Activated CD8-positive, alpha-beta memory T cell treated with anti-CD3 and anti-CD28 coated beads, Interleukin-2, amount 50 U/mL, for 24 hours (primary cell): ENCODE data around the gene CDYL.
"Not testable (repeated sequence)": the region's sequence is repeated elsewhere in the genome, so short reads cannot be mapped to it uniquely, and the experiment has no call there.

Source experiments
- DNase-seq: peaks from one replicate; pipeline ENCODE4 v3.0.0-alpha.2; 2020; ENCODE audit errors: extremely low read depth

Gene CDYL

DNA sequence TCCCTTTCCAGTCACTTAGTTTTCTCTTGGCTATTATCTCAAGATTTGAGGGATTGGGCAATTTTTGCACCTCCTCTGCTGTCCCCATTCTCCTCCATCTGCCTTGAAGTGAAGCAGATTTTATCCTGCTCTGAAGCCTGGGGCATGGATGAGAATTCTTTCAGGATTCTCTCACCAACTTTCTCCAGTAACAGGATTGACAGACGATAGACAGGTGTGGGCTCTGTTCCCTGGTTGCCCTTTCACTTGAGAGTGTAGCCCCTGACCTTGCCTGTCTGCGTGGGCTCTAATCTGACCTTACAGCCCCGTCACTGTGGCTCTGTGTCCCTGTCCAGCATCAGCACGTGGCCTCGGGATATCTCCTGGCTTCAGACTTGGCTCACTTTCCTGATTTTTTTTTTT is 27.1 kb downstream of the CDYL start:
- DNase-seq = no peak

- no peak for DNase-seq
Observed at GRCh38 chr6:4804095-4804494, 27.9 kb downstream of the CDYL start.

DNA sequence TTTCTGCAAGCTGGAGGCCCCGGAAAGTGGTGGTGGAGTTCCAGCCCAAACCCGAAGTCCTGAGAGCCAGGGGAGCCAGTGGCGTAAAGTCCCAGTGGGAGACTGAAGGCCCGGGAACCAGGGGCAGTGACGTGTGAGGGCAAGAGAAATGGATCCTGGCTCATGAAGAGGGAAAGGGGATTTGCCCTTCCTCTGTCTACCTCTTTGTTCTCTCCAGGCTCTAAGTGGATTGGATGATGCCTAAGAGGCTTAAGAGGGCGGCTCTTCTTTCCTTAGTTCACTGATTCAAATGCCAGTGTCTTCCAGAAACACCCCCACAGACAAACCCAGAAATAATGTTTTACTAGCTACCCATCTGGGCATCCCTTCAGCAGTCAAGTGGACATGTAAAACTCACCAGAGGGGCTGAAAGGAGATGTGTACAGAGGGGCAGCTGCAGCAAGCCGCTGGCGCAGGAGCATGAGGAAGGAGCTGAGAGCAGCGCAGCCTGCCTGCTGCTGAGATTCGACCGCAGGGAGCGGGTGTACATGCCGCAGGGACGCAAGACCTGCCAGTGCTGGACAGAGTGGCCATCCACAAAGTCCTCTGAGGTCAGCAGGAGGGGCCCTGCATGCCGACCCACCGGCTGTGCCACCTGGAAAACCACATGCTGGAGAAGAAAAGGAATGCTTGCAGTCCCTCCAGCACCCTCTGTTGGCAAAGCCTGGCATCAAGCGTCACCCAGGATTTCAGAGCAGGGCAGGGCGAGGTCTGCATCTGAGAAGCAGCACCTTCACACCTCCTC is 29.5 kb downstream of the CDYL start:
- DNase-seq = no peak

- DNase-seq = no peak
Observed at GRCh38 chr6:4806337-4806725, 30.1 kb downstream of the CDYL start.

DNA sequence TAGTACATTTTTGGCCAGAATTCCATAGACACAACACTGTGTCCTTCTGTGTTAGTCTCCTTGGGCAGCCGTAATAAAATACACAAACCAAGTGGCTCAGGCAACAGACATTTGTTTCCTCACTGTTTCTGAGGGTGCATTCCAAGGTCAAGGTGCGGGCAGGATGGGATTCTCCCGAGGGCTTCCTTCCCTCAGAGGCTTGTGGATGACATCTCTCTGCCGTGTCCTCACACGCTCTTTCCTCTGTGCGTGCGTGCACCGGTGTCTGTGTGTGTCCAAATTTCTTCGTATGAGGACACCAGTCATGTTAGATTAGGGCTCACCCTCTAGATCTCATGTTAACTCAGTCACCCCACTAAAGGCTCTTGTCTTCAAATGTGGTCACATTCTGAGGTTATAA is 30.6 kb downstream of the CDYL start:
- DNase-seq = no peak

- no peak for DNase-seq
Observed at GRCh38 chr6:4808396-4808795, 32.2 kb downstream of the CDYL start.

GRCh38 chr6:4809999-4810918 is 34.1 kb downstream of the CDYL start:
- no peak for DNase-seq

DNA sequence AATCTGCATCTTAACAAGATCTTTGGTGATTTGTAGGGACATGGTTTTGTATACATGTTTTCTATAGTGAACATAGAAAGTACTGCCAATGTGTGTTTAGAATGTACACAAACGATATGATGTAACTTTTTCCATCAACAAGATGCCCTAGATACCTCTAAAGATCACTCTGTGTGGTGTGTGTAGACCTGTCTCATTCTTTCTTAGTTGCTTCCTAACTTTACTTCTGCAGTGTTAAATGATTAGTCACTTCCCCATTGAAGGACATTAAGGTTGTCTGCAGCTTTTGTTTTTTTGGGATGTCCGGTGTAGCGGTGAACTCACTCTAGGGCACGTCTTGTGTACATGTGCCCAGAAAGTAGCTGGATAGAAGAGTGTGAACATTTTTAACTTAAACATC is 35.9 kb downstream of the CDYL start:
- no peak for DNase-seq

GRCh38 chr6:4813055-4813454 is 36.9 kb downstream of the CDYL start:
- no peak for DNase-seq

DNA sequence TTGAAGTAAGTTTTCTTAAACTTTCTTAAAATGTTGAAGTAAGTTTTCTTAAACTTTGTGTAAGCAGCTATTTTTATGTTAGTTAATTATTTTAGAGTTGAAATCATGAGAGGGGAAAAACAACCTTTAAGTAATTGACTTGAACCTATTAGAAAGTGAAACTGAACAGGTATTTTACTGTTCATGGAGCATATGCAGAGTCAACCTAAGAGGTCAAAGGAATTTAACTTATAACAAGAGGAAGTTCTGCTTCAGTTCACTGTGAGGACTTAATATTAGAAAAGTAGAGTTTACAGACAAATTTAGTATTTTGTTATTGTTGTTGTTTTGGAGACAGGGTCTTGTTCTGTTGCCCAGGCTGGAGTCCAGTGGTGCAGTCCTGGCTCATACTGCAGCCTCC is 38.0 kb downstream of the CDYL start:
- no peak for DNase-seq

GRCh38 chr6:4814987-4815386 is 38.8 kb downstream of the CDYL start:
- no peak for DNase-seq

GRCh38 chr6:4815584-4815983 is 39.4 kb downstream of the CDYL start:
- no peak for DNase-seq

DNA sequence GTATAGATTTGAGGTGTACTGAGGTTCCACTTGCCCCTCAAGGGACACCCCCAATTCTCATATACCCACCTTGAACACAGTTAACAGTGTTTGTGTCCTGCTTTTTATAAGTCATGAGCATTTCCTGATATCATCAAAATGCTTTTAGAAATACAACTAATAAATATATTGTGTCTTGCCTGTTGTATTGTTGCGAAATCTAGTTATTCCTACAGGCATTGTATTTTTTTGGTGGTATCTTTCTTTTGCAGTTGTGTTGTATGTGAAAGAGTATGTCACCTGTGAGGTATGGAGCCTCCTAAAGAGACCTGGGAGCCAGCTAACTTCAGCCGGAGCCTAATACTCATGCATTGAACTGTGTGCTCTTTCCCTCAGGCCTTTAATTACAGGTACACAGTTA is 40.7 kb downstream of the CDYL start:
- DNase-seq = no peak

- DNase-seq = no peak
Observed at GRCh38 chr6:4817551-4817950, 41.3 kb downstream of the CDYL start.

- no peak for DNase-seq
Observed at GRCh38 chr6:4818272-4818938, 42.2 kb downstream of the CDYL start.

DNA sequence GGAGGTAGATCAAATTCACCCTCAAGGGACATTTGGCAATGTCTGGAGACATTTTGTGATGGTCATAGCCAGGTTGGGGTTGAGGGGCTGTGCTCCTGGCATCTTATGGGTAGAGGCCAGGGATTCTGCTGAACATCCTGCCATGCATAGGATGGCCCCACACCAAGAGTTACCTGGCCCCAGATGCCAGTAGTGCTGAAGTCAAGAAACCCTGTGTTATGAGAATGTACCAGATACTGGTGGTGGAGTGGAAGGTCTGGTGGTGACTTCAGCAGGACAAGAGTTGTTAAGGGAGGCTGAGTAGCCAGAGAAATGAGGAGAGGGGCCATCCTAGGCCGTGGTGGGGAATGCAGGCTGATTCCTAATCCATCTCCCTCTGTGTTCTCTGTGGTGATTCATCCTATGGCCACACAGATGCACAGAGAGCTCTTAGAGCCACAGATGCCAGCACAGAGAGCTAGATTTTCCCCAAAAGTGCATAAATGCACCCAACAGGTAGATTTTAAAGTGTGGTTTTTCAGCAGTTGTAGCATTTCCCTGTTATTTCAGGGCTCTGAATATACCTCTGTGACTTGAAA is 43.6 kb downstream of the CDYL start:
- no peak for DNase-seq

- no peak for DNase-seq
Observed at GRCh38 chr6:4820704-4821276, 44.6 kb downstream of the CDYL start.

DNA sequence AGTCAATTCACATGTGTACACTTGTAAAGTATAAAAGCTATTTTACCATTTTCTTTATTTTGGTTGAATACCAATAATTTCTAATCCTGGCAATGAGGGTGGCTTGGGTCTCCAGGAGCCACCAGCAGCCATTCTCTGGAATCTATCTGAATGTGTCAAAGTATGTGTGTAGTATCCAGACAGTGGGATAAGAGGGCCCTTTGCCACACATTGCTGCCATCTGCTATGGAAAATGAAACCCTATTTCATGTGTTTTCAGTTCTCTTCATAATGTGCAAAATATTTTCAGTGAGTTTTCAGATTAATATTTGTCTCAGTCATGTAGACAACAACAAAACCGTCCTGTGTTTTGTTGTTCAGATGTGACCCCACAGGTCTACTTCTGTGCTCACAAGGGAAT is 46.3 kb downstream of the CDYL start:
- DNase-seq = no peak

GRCh38 chr6:4828187-4828698 is 52.0 kb downstream of the CDYL start:
- no peak for DNase-seq

DNA sequence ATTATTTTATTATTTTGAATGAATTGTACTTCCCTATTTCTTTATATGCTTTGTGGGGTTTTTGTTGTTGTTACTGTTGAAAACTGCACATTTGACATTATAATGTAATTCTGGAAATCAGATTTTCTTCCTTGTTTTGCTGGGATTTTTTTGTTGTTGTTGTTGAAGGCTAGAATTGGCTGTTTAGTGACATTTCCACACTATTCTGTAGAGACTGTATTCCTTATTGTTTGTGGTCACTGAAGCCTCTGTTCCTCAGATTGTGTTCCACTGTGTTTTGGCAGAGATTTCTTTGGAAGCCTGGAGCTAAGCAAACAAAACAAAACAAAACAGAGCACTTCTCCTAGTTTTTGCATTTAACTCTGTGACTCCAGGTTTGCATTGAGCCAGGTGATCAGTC is 52.9 kb downstream of the CDYL start:
- DNase-seq = no peak

DNA sequence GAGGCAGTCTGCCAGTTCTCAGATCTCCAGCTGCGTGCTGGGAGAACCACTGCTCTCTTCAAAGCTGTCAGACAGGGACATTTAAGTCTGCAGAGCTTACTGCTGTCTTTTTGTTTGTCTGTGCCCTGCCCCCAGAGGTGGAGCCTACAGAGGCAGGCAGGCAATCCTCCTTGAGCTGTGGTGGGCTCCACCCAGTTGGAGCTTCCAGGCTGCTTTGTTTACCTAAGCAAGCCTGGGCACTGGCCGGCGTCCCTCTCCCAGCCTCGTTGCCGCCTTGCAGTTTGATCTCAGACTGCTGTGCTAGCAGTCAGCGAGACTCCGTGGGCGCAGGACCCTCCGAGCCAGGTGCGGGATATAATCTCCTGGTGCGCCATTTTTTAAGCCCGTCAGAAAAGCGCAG is 59.3 kb downstream of the CDYL start:
- DNase-seq = not testable (repeated sequence)

DNA sequence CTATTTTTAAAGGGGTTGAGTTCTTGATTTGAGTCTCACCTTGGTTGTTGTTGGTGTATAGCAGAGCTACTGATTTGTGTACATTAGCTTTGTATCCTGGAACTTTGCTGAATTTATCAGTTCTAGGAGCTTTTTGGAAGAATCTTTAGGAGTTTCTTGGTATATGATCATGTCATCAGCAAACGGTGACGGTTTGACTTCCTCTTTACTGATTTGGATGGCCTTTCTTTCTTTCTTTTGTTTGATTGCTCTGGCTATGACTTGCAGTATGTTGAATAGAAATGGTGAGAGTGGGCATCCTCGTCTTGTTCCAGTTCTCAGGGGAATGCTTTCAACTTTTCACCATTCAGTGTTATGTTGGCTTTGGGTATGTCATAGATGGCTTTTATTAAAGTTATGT is 64.0 kb downstream of the CDYL start:
- DNase-seq = no peak
